Ascending aorta (tissue), 2 donors: ENCODE data around the gene MAEA. TPM values are rescaled to one million over a fixed set of nuclear protein-coding genes. Genes with fewer than 3 reads are reported as not detected.

ENCODE experiments used
- DNase-seq, 2 donors: peaks; one replicate each; pipeline ENCODE4 v3.0.0-alpha.2; 2019; ENCODE audit warnings: low spot score in 2 of 2
- H3K27ac ChIP-seq, 2 donors: fragments of 200-600 bp; sonication (generic); one replicate each; pipeline ENCODE4 v1.5.1; 2016 to 2017; ENCODE audit warnings: mild to moderate bottlenecking in 1 of 2
- H3K27me3 ChIP-seq: fragments of 200-600 bp; sonication (generic); one replicate; pipeline ENCODE4 v1.5.1; 2017
- H3K36me3 ChIP-seq, 2 donors: fragments of 200-600 bp; sonication (generic); one replicate each; pipeline ENCODE4 v1.5.1; 2016
- H3K4me1 ChIP-seq, 2 donors: fragments of 200-600 bp; sonication (generic); one replicate each; pipeline ENCODE4 v1.5.1; 2016 to 2017; ENCODE audit warnings: mild to moderate bottlenecking in 1 of 2
- H3K4me3 ChIP-seq, 2 donors: fragments of 200-600 bp; sonication (generic); one replicate each; pipeline ENCODE4 v1.5.1; 2016 to 2017; ENCODE audit warnings: mild to moderate bottlenecking in 1 of 2
- H3K9me3 ChIP-seq, 2 donors: fragments of 200-600 bp; sonication (generic); one replicate each; pipeline ENCODE4 v1.5.1; 2016
- intact Hi-C: fragments of 100-400 bp; cut with DNase I; formaldehyde crosslinking; loops from one replicate; pipeline ENCODE4 v1.15.1; 2023
- total RNA-seq: library from RNA; depleted of rRNA; stranded (reverse); fragments of >200 nt; gene quantifications from one replicate; pipeline ENCODE4 v1.1.0, GENCODE V29; 2016
- TF ChIP-seq, protein P1 (sequence below), 3 experiments: fragments of 200-600 bp in 2 of 3; fragments of 450-650 bp in 1 of 3; sonication (generic) in 2 of 3; IDR thresholded peaks; one replicate each; pipeline ENCODE4 v1.5.1; 2016 to 2019; ENCODE audit warnings: antibody characterized with exemption in 3 of 3, mild to moderate bottlenecking in 1 of 3, moderate library complexity in 1 of 3

Gene MAEA
- total RNA-seq, 1 donor from 2014 or later, result 56.3 TPM

DNA sequence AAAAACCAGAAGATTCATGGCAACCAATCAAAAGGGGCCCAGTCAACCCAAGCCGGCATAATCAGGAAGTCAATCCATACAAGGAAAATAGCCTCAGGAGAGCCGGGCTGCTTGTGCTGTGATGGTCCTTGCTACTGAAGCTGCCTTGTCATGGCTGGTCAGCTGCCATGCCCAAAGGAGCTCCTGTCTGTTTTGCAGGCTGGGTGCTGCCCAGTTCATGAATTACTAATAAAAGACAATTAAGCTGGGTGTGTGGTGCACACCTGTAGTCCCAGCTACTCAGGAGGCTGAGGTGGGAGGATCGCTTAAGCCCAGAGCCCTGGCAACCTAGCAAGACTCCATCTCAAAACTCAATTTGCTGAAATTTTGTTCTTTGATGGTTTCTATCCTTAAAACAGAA is 24.7 kb upstream of the MAEA start:
- intact Hi-C loops, result no loop called here
- Histone ChIP-seq H3K36me3 (no peaks in the 10 kb centered on the region), H3K4me1 (no peaks in the 10 kb centered on the region), H3K27ac (no peak overlapping the region), H3K9me3 (peaks cover 0 to 7% of the 10 kb centered on the region in 2 donors), H3K4me3 (no peak overlapping the region), H3K27me3 (no peaks in the 10 kb centered on the region)
- TF ChIP-seq, protein P1, sequence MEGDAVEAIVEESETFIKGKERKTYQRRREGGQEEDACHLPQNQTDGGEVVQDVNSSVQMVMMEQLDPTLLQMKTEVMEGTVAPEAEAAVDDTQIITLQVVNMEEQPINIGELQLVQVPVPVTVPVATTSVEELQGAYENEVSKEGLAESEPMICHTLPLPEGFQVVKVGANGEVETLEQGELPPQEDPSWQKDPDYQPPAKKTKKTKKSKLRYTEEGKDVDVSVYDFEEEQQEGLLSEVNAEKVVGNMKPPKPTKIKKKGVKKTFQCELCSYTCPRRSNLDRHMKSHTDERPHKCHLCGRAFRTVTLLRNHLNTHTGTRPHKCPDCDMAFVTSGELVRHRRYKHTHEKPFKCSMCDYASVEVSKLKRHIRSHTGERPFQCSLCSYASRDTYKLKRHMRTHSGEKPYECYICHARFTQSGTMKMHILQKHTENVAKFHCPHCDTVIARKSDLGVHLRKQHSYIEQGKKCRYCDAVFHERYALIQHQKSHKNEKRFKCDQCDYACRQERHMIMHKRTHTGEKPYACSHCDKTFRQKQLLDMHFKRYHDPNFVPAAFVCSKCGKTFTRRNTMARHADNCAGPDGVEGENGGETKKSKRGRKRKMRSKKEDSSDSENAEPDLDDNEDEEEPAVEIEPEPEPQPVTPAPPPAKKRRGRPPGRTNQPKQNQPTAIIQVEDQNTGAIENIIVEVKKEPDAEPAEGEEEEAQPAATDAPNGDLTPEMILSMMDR (IDR thresholded peaks at IDR 0.05), result no peak
- DNase-seq, result no peak

DNA sequence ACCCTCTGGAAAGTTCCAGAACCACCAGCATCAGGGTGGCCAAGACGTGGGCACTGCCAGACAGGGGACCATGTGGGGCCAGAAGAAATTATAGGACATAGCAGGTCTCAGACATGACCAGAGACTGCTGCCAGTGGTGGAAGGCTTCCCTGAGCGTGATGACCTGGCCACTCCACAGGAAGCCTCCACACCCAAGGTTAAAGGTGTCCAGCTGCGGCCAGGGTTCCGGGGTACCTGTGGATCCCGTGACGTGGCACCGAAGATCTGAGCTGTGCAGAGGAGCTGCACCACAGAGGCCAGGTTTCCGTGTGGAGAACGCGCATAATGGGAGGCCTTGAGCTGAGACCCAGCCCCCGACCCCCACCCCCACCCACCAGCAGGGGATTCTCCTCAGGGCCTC is 24.3 kb upstream of the MAEA start:
- Histone ChIP-seq H3K36me3 (no peaks in the 10 kb centered on the region), H3K4me1 (no peaks in the 10 kb centered on the region), H3K9me3 (peaks cover 0 to 7% of the 10 kb centered on the region in 2 donors), H3K4me3 (no peak overlapping the region), H3K27me3 (no peaks in the 10 kb centered on the region), H3K27ac (no peak overlapping the region)
- intact Hi-C loops, result no loop called here
- TF ChIP-seq, protein P1 (IDR thresholded peaks at IDR 0.05), result no peak
- DNase-seq, result no peak

DNA sequence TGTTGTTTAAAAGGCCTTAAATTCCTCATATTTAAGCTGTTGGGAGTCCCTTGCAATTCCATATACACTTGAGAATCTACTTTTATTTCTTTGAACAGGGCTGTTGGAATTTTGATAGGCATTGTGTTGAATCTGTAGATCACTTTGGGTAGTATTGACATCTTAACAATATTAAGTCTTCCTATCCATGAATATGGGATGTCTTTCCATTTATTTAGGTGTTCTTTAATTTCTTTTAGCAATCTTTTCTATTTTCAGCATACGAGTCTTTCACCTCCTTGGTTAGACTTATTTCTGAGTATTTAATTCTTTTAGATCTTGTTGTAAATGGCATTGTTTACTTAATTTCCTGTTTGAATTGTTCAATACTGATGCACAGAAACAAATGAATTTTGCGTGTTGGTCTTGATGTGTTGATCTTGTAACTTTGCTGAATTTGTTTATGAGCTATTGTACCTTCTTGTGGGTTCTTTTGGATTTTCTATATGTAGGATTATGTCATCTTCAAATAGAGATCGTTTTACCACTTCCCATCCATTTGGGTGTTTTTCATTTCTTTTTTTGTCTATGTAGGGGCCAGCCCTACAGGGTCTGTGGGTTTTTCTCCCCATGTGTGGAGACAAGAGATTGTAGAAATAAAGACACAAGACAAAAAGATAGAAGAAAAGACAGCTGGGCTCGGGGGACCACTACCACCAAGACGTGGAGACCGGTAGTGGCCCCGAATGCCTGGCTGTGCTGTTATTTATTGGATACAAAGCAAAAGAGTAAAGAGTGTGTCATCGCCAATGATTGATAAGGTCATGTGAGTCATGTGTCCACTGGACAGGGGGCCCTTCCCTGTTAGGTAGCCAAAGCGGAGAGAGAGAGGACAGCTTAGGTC is 22.6 kb upstream of the MAEA start:
- Histone ChIP-seq H3K4me3 (no peak overlapping the region), H3K9me3 (peaks cover 0 to 7% of the 10 kb centered on the region in 2 donors), H3K4me1 (no peaks in the 10 kb centered on the region), H3K27ac (no peak overlapping the region), H3K27me3 (no peaks in the 10 kb centered on the region), H3K36me3 (no peaks in the 10 kb centered on the region)
- intact Hi-C loops, result no loop called here
- TF ChIP-seq, protein P1 (IDR thresholded peaks at IDR 0.05), result no peak
- no peak for DNase-seq

- Histone ChIP-seq H3K36me3 (no peaks in the 10 kb centered on the region), H3K27ac (no peak overlapping the region), H3K4me3 (no peak overlapping the region), H3K4me1 (no peaks in the 10 kb centered on the region), H3K9me3 (peaks cover 0 to 7% of the 10 kb centered on the region in 2 donors), H3K27me3 (no peaks in the 10 kb centered on the region)
- no peak for DNase-seq
- intact Hi-C loops, result loop anchor here (2.0 kb wide), 2 partner anchors 102 to 138 kb away; no protein-coding TSS in a partner anchor
- TF ChIP-seq, protein P1 (IDR thresholded peaks at IDR 0.05), result no peak
Measured at GRCh38 chr4:1269209-1269608, 20.5 kb upstream of the MAEA start.

- peaks cover 0 to 7% of the 10 kb centered on the region in 2 donors for H3K9me3 ChIP-seq
- no peaks in the 10 kb centered on the region for H3K4me1 ChIP-seq
- no peak overlapping the region for H3K27ac ChIP-seq
- no peak overlapping the region for H3K4me3 ChIP-seq
- no peaks in the 10 kb centered on the region for H3K27me3 ChIP-seq
- no peak for DNase-seq
- no peaks in the 10 kb centered on the region for H3K36me3 ChIP-seq
- TF ChIP-seq, protein P1 (IDR thresholded peaks at IDR 0.05), result no peak
- intact Hi-C loops, result no loop called here
Measured at GRCh38 chr4:1271686-1272085, 18.0 kb upstream of the MAEA start.
